Panc1 (cell line): Measurements from ENCODE around the gene RCBTB2. TPM values are rescaled to one million over a fixed set of nuclear protein-coding genes. Genes with fewer than 3 reads are reported as not detected.

ENCODE experiments used
- ATAC-seq: fragments of 200-7000 bp; cut with Tn5 transposase; 2 replicates; pipeline ENCODE4 v1.9.1; 2020; ENCODE audit warnings: mild to moderate bottlenecking, moderate library complexity
- BruUV-seq: library from RNA; stranded (reverse); fragments of 400-500 nt; replicated peaks from 2 replicates; lab custom pipeline; 2021; lab: Mats Ljungman, UMichigan
- CTCF ChIA-PET: fragments of 300-600 bp; sonication (Branson Sonifier 250); formaldehyde crosslinking; loops from one replicate; lab custom pipeline; 2022; ENCODE audit warnings: antibody characterized with exemption; lab: Charles Lee
- POLR2A ChIA-PET: fragments of 300-600 bp; sonication (Branson Sonifier 250); formaldehyde crosslinking; loops from one replicate; lab custom pipeline; 2022; ENCODE audit warnings: antibody characterized with exemption; lab: Charles Lee
- DNase-seq: peaks from one replicate; pipeline ENCODE4 v3.0.0-alpha.2; 2010; ENCODE audit warnings: low read depth, low spot score
- H3K27ac ChIP-seq: 2 replicates; pipeline ENCODE4 v1.5.1; 2011; ENCODE audit warnings: mild to moderate bottlenecking, low read length, inconsistent platforms
- H3K27me3 ChIP-seq: fragments of 200-500 bp; sonication (Bioruptor generic); 2 replicates; pipeline ENCODE4 v1.6.0; 2014; ENCODE audit warnings: low read length, inconsistent platforms; ENCODE audit not compliant: control insufficient read depth, insufficient read depth
- H3K36me3 ChIP-seq: fragments of 200-500 bp; sonication (Bioruptor generic); 2 replicates; pipeline ENCODE4 v1.5.1; 2014; ENCODE audit warnings: inconsistent platforms, mild to moderate bottlenecking, low read length, moderate library complexity; ENCODE audit not compliant: control insufficient read depth, insufficient read depth
- H3K4me1 ChIP-seq: 2 replicates; pipeline ENCODE4 v1.5.1; 2011; ENCODE audit warnings: inconsistent platforms, mild to moderate bottlenecking, low read length, moderate library complexity; ENCODE audit not compliant: control insufficient read depth, insufficient read depth
- H3K4me3 ChIP-seq, 2 experiments: 2 replicates each; pipeline ENCODE4 v1.5.1; 2011 to 2012; ENCODE audit warnings: low read depth in 2 of 2, low read length in 2 of 2, mild to moderate bottlenecking in 2 of 2, inconsistent platforms in 1 of 2, moderate library complexity in 1 of 2
- H3K9me3 ChIP-seq: fragments of 200-500 bp; sonication (Bioruptor generic); 2 replicates; pipeline ENCODE4 v1.5.1; 2014; ENCODE audit warnings: low read depth, mild to moderate bottlenecking, inconsistent platforms, low read length, moderate library complexity; ENCODE audit not compliant: control insufficient read depth, insufficient read depth
- CTCF ChIP-seq: fragments of 450-650 bp; IDR thresholded peaks from 2 replicates; pipeline ENCODE4 v1.5.1; 2017; ENCODE audit warnings: mild to moderate bottlenecking
- POLR2AphosphoS5 ChIP-seq: IDR thresholded peaks from 2 replicates; pipeline ENCODE4 v1.6.1; 2012; ENCODE audit warnings: mild to moderate bottlenecking, low read depth, low read length, moderate library complexity
- REST ChIP-seq, 2 experiments: IDR thresholded peaks; 2 replicates each; pipeline ENCODE4 v1.6.1; 2011 to 2012; ENCODE audit warnings: low read depth in 2 of 2, control low read depth in 1 of 2, low read length in 1 of 2, mild to moderate bottlenecking in 1 of 2, moderate library complexity in 1 of 2; ENCODE audit not compliant: insufficient read depth in 1 of 2
- SIN3A ChIP-seq: IDR thresholded peaks from 2 replicates; pipeline ENCODE4 v1.6.1; 2012; ENCODE audit warnings: low read depth, mild to moderate bottlenecking, low read length, moderate library complexity, borderline replicate concordance; ENCODE audit not compliant: insufficient read depth
- TCF7L2 ChIP-seq: IDR thresholded peaks from 2 replicates; pipeline ENCODE4 v1.6.1; 2011; ENCODE audit warnings: mild to moderate bottlenecking, low read depth, low read length, inconsistent platforms
- in situ Hi-C: cut with HindIII; loops from 2 replicates; pipeline ENCODE4 v1.10.0; 2016; ENCODE audit warnings: low sequenced_read_pairs, low pct_unique_long_range_greater_than_20kb
- intact Hi-C: fragments of 100-400 bp; cut with micrococcal nuclease; formaldehyde crosslinking; loops from one replicate; pipeline ENCODE4 v1.10.0; 2022; ENCODE audit not compliant: unreplicated experiment
- total RNA-seq: library from RNA; stranded (reverse); gene quantifications from one replicate; pipeline ENCODE4 v1.2.1, GENCODE V29; 2021; ENCODE audit not compliant: unreplicated experiment

RCBTB2 gene
- total RNA-seq, 1 experiment from 2014 or later: 4.4 TPM

DNA sequence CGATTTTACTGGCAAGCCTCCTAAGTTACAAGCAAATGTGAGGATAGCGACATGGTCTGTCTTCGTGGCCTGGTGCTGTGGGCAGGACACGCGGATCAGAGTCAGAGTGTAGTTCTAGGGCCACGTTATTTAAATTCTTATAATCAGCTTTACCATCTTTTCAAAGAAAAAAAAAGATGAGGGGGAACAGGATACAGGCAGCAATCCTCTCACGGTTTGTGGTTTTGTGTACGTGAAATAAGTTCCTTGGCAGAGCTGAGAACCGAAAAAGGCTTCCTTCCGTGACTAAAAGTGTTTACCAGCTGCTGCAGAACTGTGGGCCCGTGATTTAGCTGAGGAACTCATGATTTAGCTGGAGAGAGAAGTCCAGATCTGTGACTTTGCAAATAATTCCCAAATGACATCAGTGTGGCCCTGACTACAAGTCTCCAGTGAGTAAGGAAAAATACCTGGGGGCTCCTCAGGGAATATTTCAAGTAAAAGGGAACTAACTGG lies 27.2 kb downstream of the RCBTB2 start:
- Histone ChIP-seq H3K36me3 (no peaks in the 10 kb centered on the region), H3K27ac (no peak overlapping the region), H3K4me3 (no peak overlapping the region), H3K4me1 (no peaks in the 10 kb centered on the region), H3K9me3 (no peaks in the 10 kb centered on the region), H3K27me3 (no peaks in the 10 kb centered on the region)
- no peak for DNase-seq
- no peak for ATAC-seq
- POLR2A ChIA-PET: no interaction called here
- CTCF ChIA-PET: no interaction called here
- in situ Hi-C loops (no loop called here), intact Hi-C loops (no loop called here)
- BruUV-seq: no TSS peak
- TF ChIP-seq POLR2AphosphoS5 (no peak), SIN3A (no peak), TCF7L2 (no peak), CTCF (no peak), REST (IDR thresholded peaks at IDR 0.05; ENCODE audit: insufficient read depth in 1 of 2, low read depth in 2 of 2, low read length in 1 of 2) (no peak)

DNA sequence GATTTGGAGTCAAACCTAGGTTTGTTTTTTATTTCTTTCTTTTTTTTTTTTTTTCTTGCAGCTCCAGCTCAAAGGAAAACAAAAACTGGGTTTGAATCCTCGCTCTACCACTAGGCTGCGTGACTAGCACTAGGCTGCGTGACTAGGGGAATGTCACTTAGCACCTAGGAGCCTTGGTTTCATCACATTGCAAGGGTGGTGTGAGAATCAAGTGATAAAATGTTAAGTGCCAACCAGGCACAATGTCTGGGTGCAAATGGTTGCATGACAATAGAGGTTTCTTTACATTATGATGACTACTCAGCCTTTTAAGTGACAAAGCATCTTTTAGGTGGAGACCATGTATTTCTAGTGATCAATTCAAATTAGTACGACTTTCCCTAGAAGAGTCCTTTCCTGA lies 27.9 kb downstream of the RCBTB2 start:
- Histone ChIP-seq H3K9me3 (no peaks in the 10 kb centered on the region), H3K36me3 (no peaks in the 10 kb centered on the region), H3K27me3 (no peaks in the 10 kb centered on the region), H3K27ac (no peak overlapping the region), H3K4me1 (no peaks in the 10 kb centered on the region), H3K4me3 (no peak overlapping the region)
- POLR2A ChIA-PET: no interaction called here
- CTCF ChIA-PET: interaction anchor here (0.6 kb wide), 1 partner anchor 529 kb away, joined by 3 read pairs; no protein-coding TSS in a partner anchor
- TF ChIP-seq CTCF (no peak), TCF7L2 (no peak), SIN3A (no peak), POLR2AphosphoS5 (no peak), REST (IDR thresholded peaks at IDR 0.05; ENCODE audit: insufficient read depth in 1 of 2, low read depth in 2 of 2, low read length in 1 of 2) (no peak)
- BruUV-seq: no TSS peak
- ATAC-seq: no peak
- DNase-seq: no peak
- in situ Hi-C loops: no loop called here
- intact Hi-C loops: no loop called here
